Left lobe of liver (tissue), 2 donors: ENCODE measurements around the gene BLCAP. TPM values are rescaled to one million over a fixed set of nuclear protein-coding genes. Genes with fewer than 3 reads are reported as not detected.
"Not testable (repeated sequence)": the region's sequence is repeated elsewhere in the genome, so short reads cannot be mapped to it uniquely, and the experiment has no call there.

Experiments
- ATAC-seq: fragments of 200-7000 bp; cut with Tn5 transposase; one replicate; pipeline ENCODE4 v1.9.1; 2020; ENCODE audit warnings: mild to moderate bottlenecking, moderate library complexity
- DNase-seq: peaks from one replicate; pipeline ENCODE4 v3.0.0-alpha.2; 2020; ENCODE audit warnings: low spot score
- total RNA-seq: library from RNA; stranded (reverse); gene quantifications from one replicate; pipeline ENCODE4 v1.2.1, GENCODE V29; 2021
- donor health status: DM: no; HTN: no; CAD: no; lungs with moderate emphysema.
- donor health status: DM: no; HTN: yes; CAD: no.

Gene BLCAP
- total RNA-seq, 1 donor from 2014 or later, result 70.4 TPM

DNA sequence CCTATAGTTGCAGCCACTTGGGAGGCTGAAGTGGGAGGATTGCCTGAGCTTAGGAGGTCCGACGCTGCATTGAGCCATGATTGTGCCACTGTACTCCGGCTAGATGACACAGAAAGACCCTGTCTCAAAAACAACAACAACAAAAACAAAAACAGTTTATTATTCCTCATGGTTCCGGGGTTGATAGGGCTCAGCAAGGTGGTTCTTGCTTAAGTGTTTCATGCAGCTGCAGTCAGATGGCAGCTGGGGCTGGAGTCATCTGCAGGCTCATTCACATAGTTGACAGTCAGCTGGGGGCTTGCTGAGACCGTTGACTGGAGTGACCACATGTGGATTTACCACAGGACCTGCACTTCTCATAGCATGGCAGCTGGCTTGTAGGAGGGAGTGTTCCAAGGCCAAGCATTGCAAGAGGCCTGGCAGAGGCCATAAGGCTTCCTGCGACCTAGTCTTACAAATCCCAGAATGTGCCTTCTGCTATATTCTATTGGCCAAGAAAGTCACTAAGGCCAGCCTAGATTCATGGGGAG lies 35.5 kb downstream of the BLCAP start:
- ATAC-seq, result no peak
- no peak for DNase-seq

DNA sequence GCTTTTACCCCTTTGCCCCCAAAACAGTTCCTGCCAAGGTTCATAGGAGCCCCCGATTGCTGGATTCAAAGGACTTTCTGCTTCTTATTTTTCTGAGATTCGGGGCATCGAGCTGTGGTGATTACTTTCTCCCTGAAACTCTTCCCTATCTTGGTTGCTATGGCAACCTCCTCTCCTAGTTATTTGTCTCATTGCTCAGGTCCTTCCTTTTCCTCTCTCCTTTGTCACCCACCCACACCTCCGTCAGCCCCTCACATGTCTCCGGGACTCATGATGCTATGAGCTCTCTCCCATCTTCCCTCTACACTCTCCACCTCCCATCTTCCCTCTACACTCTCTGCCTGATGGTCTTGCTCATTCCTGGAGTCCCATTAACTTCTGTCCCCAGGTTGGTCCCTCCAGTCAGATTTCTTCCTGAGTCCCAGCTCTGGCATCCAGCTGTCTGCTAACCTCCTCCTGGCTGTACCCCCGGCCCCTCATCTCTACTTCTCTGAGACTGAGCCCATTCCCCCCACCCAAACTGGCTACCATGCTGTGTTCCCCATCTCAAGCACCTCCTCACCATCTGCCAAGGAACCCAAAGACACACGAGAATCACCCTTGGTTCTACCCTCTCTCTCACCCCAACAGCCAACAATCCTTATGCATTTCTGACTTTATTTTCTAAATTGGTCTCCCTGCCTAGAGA lies 36.9 kb downstream of the BLCAP start:
- no peak for ATAC-seq
- DNase-seq, result no peak

DNA sequence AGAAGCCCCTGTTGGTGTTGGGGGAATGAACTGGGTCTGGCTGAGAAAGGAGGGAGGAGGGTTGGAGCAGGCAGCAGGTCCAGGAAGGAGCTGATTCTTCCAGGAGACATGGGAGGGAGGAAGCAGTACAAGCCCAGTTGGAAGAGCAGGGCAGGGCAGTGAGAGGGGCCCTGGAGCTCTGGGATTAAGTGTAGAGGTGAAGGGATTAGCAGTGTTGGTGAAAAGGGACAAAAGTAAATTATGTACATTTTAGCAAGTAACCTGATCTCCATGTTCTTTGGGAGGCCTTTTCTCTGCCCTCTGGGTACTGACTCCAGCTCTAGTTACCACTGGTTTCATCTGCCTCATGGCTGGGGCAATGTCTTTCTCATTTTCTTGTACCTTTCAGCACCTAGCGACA lies 41.5 kb downstream of the BLCAP start:
- not testable (repeated sequence) for ATAC-seq, DNase-seq

GRCh38 chr20:37484331-37484730 lies 43.3 kb downstream of the BLCAP start:
- no peak for DNase-seq
- no peak for ATAC-seq

- DNase-seq (no peak), ATAC-seq (no peak)
These were observed 46.1 kb downstream of the BLCAP start for GRCh38 chr20:37481610-37482009.

DNA sequence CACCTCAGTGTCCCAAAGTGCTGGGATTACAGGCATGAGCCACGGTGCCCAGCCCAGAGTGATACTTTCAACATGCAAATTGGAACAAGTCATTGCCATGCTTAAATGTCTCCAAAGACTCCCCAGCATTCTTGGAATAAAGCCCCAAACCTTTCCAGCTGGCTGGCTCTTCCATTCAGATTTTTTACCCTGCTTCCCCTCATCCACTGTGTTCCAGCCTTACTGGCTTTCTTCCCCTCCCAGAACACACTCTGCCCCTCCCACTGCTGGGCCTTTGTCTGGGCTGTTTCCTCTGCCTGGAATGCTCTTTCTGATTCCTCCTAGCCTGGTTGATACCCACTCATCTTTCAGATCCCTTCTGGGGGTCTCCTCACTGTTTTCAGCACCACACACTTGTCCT lies 46.8 kb downstream of the BLCAP start:
- ATAC-seq (no peak), DNase-seq (no peak)

- no peak for DNase-seq
- ATAC-seq, result no peak
These were observed 47.6 kb downstream of the BLCAP start for GRCh38 chr20:37479925-37480691.

DNA sequence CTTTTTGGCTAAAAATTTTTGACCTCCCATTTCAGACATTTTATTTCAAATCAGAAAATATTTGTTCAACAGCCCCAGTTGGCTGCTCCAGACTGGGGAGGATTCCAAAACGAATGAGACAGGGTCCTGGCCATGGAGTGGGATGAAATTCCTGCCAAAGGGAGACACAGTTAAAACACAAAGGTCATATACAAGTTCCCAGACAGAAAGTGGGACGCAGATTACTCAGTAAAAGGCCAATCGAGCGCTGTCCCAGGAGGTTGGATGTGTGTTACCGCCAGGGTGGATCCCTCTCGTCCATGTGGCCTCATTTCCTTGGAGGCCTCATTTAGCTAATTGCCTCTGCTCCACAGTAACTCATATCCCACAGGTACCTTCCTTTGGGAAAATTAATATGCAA lies 48.4 kb downstream of the BLCAP start:
- no peak for ATAC-seq
- no peak for DNase-seq

GRCh38 chr20:37477041-37477440 lies 50.6 kb downstream of the BLCAP start:
- ATAC-seq (no peak), DNase-seq (no peak)

DNA sequence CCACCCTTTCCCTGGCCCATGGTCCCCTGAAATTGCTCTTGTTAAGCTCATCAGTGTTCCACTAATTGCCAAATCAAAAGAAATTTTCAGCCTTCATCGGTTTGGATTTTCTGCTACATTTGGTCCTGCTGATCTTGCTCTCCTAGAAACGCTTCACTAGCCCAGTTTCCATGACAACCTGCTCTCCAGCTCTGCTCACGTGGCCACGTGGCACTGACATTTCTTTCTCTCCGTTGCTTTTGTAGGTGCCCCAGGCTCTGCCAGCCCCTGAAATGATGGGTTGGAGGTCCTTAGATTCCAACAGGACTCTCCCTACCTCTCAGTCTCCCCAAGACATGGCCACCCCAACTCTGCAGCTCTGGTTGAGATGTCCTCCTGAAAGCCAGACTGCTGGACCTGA lies 52.4 kb downstream of the BLCAP start:
- ATAC-seq, result no peak
- DNase-seq, result no peak

GRCh38 chr20:37474386-37474785 lies 53.3 kb downstream of the BLCAP start:
- ATAC-seq (no peak), DNase-seq (no peak)

- no peak for ATAC-seq
- DNase-seq, result no peak
These were observed 54.3 kb downstream of the BLCAP start for GRCh38 chr20:37473249-37474000.

DNA sequence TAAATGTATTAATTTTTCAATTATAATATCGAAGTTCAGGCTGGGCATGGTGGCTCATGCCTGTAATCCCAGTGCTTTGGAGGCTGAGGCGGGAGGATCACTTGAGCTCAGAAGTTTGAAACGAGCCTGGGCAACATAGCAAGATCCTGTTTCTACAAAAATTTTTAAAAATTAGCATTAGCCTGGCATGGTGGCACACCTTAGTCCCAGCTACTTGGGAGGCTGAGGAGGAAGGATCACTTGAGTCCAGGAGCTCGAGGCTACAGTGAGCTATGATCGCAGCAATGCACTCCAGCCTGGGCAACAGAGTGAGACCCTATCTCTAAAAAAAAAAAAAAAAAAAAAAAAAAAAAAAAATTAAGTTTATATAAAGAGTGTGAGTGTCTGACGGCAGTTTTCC lies 55.2 kb downstream of the BLCAP start:
- DNase-seq, ATAC-seq: not testable (repeated sequence)

- DNase-seq (no peak), ATAC-seq (no peak)
These were observed 55.9 kb downstream of the BLCAP start for GRCh38 chr20:37471741-37472235.

GRCh38 chr20:37470190-37470589 lies 57.5 kb downstream of the BLCAP start:
- not testable (repeated sequence) for ATAC-seq, DNase-seq

- DNase-seq, result no peak
- no peak for ATAC-seq
These were observed 58.1 kb downstream of the BLCAP start for GRCh38 chr20:37469531-37469930.

DNA sequence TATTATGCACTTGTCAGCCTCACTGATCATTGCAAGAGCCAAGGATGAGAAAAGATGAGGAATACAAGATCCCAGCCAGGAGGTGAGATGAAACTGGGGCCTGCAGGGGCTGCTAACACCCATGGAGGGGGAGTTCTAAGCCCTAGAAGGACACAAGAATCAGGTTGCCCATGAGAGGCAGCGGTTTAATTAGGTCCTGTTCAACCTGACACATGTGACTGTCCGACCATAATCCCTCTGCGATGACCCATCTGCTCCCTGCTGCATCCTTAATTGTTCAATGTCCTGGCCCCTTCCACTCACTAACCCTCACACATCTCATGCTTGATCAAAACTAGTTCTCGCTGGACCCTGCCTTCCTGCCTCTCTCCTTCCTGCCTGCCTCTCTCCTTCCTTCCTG lies 58.8 kb downstream of the BLCAP start:
- ATAC-seq (no peak), DNase-seq (no peak)
